ENCODE measurements around the gene BTG4. TPM values are rescaled to one million over a fixed set of nuclear protein-coding genes. Genes with fewer than 3 reads are reported as not detected.

Gene BTG4
- total RNA-seq, 3 donors from 2014 or later (not counting 1 experiment from before 2014, with no cell fraction given), result not detected

GRCh38 chr11:111530091-111530490, 17.9 kb upstream of the BTG4 start:
- H3K36me3 ChIP-seq (ENCODE audit: control insufficient read depth, insufficient read depth, low read length), result no peaks in the 10 kb centered on the region
- intact Hi-C loops (cut with micrococcal nuclease), result no loop called here

GRCh38 chr11:111528557-111528956, 16.4 kb upstream of the BTG4 start:
- no peak overlapping the region for H3K27ac ChIP-seq (ENCODE audit: low read length)
- Mint-ChIP-seq H3K27ac (no peak overlapping the region), H3K36me3 (no peaks in the 10 kb centered on the region), H3K4me1 (peaks cover 0 to 4% of the 10 kb centered on the region in 2 donors), H3K27me3 (ENCODE audit: low read depth in 2 of 2) (peaks cover 26 to 36% of the 10 kb centered on the region in 2 donors), H3K9me3 (no peaks in the 10 kb centered on the region), H3K4me3 (no peak overlapping the region)
- intact Hi-C loops (cut with micrococcal nuclease), result no loop called here
- peak in 1 of 2 donors; percentile 79 for DNase-seq
- WGBS (ENCODE audit: insufficient coverage), result 67% methylated on average over 1 of the region's 1 CpG
- H3K36me3 ChIP-seq (ENCODE audit: control insufficient read depth, insufficient read depth, low read length), result no peaks in the 10 kb centered on the region
- no peak overlapping the region for H3K4me3 ChIP-seq (ENCODE audit: low read length)
- no peaks in the 10 kb centered on the region for H3K9me3 ChIP-seq (ENCODE audit: control insufficient read depth, insufficient read depth, low read length)
- no peak for TF ChIP-seq CTCF (IDR thresholded peaks at IDR 0.05)
- H3K27me3 ChIP-seq (ENCODE audit: control insufficient read depth, insufficient read depth, low read length), result peaks cover 1% of the 10 kb centered on the region
- H3K4me1 ChIP-seq (ENCODE audit: control insufficient read depth, insufficient read depth, low read length), result no peaks in the 10 kb centered on the region
- ATAC-seq, result no peak

More at GRCh38 chr11:111530091-111530490, 17.9 kb upstream of the BTG4 start:
- Mint-ChIP-seq H3K9me3 (no peaks in the 10 kb centered on the region), H3K27ac (no peak overlapping the region), H3K27me3 (ENCODE audit: low read depth in 2 of 2) (peaks cover 33 to 35% of the 10 kb centered on the region in 2 donors), H3K4me1 (peaks cover 0 to 4% of the 10 kb centered on the region in 2 donors), H3K4me3 (no peak overlapping the region), H3K36me3 (no peaks in the 10 kb centered on the region)
- Histone ChIP-seq H3K4me3 (ENCODE audit: low read length) (no peak overlapping the region), H3K27me3 (ENCODE audit: control insufficient read depth, insufficient read depth, low read length) (peaks cover 9% of the 10 kb centered on the region), H3K9me3 (ENCODE audit: control insufficient read depth, insufficient read depth, low read length) (no peaks in the 10 kb centered on the region), H3K27ac (ENCODE audit: low read length) (no peak overlapping the region), H3K4me1 (ENCODE audit: control insufficient read depth, insufficient read depth, low read length) (no peaks in the 10 kb centered on the region)
- no peak for TF ChIP-seq CTCF (IDR thresholded peaks at IDR 0.05)
- no peak for ATAC-seq
- DNase-seq, result no peak
- 100% methylated on average over 2 of the region's 3 CpGs for WGBS (ENCODE audit: insufficient coverage)

- intact Hi-C loops (cut with micrococcal nuclease), result no loop called here
- no peaks in the 10 kb centered on the region for H3K9me3 Mint-ChIP-seq
- Histone ChIP-seq H3K36me3 (ENCODE audit: control insufficient read depth, insufficient read depth, low read length) (no peaks in the 10 kb centered on the region), H3K27me3 (ENCODE audit: control insufficient read depth, insufficient read depth, low read length) (no peaks in the 10 kb centered on the region), H3K9me3 (ENCODE audit: control insufficient read depth, insufficient read depth, low read length) (no peaks in the 10 kb centered on the region), H3K4me1 (ENCODE audit: control insufficient read depth, insufficient read depth, low read length) (no peaks in the 10 kb centered on the region), H3K27ac (ENCODE audit: low read length) (no peak overlapping the region), H3K4me3 (ENCODE audit: low read length) (no peak overlapping the region)
- no CpG with 5 or more reads among the region's 1 CpG for WGBS (ENCODE audit: insufficient coverage)
- H3K4me3 Mint-ChIP-seq, result no peak overlapping the region
- DNase-seq (no peak), ATAC-seq (no peak)
- H3K4me1 Mint-ChIP-seq, result peaks cover 0 to 4% of the 10 kb centered on the region in 2 donors
- H3K27me3 Mint-ChIP-seq (ENCODE audit: low read depth in 2 of 2), result peaks cover 26 to 32% of the 10 kb centered on the region in 2 donors
- no peak for TF ChIP-seq CTCF (IDR thresholded peaks at IDR 0.05)
- H3K36me3 Mint-ChIP-seq, result no peaks in the 10 kb centered on the region
- H3K27ac Mint-ChIP-seq, result no peak overlapping the region
Measured at GRCh38 chr11:111527279-111527678, 15.1 kb upstream of the BTG4 start.

GRCh38 chr11:111526501-111526900, 14.3 kb upstream of the BTG4 start:
- H3K27ac Mint-ChIP-seq, result no peak overlapping the region
- Histone ChIP-seq H3K4me3 (ENCODE audit: low read length) (no peak overlapping the region), H3K36me3 (ENCODE audit: control insufficient read depth, insufficient read depth, low read length) (no peaks in the 10 kb centered on the region), H3K4me1 (ENCODE audit: control insufficient read depth, insufficient read depth, low read length) (no peaks in the 10 kb centered on the region), H3K9me3 (ENCODE audit: control insufficient read depth, insufficient read depth, low read length) (no peaks in the 10 kb centered on the region), H3K27ac (ENCODE audit: low read length) (no peak overlapping the region), H3K27me3 (ENCODE audit: control insufficient read depth, insufficient read depth, low read length) (no peaks in the 10 kb centered on the region)
- H3K9me3 Mint-ChIP-seq, result no peaks in the 10 kb centered on the region
- ATAC-seq, result peak in 1 of 3 donors; percentile 51
- intact Hi-C loops (cut with micrococcal nuclease), result no loop called here
- H3K36me3 Mint-ChIP-seq, result no peaks in the 10 kb centered on the region
- TF ChIP-seq CTCF (IDR thresholded peaks at IDR 0.05), result no peak
- H3K4me1 Mint-ChIP-seq, result no peaks in the 10 kb centered on the region
- H3K27me3 Mint-ChIP-seq (ENCODE audit: low read depth in 2 of 2), result peaks cover 26 to 28% of the 10 kb centered on the region in 2 donors
- DNase-seq, result peak in 1 of 2 donors; percentile 57
- H3K4me3 Mint-ChIP-seq, result no peak overlapping the region
- WGBS (ENCODE audit: insufficient coverage), result 74% methylated on average over 1 of the region's 1 CpG
